ENCODE results near the gene NDUFV2. TPM values are rescaled to one million over a fixed set of nuclear protein-coding genes. Genes with fewer than 3 reads are reported as not detected.
"Not testable (repeated sequence)": the region's sequence is repeated elsewhere in the genome, so short reads cannot be mapped to it uniquely, and the experiment has no call there.

The NDUFV2 gene
- total RNA-seq, 1 donor from 2014 or later, result 97.7 TPM

DNA sequence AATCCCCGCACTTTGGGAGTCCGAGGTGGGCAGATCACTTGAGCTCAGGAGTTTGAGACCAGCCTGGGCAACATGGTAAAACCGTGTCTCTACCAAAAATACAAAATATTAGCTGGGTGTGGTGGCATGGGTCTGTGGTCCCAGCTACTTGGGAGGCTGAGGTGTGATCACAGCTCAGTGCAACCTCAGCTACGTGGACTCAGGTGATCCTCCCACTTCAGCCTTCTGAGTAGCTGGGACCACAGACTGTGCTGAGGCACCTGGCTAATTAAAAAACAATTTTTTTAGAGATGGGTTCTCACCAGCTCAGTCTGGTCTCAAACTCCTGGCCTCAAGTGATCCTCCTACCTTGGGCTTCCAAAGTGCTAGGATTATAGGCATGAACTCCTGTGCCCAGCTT is 57.5 kb downstream of the NDUFV2 start:
- TF ChIP-seq, protein P1, sequence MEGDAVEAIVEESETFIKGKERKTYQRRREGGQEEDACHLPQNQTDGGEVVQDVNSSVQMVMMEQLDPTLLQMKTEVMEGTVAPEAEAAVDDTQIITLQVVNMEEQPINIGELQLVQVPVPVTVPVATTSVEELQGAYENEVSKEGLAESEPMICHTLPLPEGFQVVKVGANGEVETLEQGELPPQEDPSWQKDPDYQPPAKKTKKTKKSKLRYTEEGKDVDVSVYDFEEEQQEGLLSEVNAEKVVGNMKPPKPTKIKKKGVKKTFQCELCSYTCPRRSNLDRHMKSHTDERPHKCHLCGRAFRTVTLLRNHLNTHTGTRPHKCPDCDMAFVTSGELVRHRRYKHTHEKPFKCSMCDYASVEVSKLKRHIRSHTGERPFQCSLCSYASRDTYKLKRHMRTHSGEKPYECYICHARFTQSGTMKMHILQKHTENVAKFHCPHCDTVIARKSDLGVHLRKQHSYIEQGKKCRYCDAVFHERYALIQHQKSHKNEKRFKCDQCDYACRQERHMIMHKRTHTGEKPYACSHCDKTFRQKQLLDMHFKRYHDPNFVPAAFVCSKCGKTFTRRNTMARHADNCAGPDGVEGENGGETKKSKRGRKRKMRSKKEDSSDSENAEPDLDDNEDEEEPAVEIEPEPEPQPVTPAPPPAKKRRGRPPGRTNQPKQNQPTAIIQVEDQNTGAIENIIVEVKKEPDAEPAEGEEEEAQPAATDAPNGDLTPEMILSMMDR (IDR thresholded peaks at IDR 0.05), result no peak
- Mint-ChIP-seq H3K36me3 (ENCODE audit: unreplicated experiment) (peaks cover 24% of the 10 kb centered on the region), H3K27me3 (ENCODE audit: unreplicated experiment) (no peaks in the 10 kb centered on the region), H3K9me3 (ENCODE audit: unreplicated experiment) (peaks cover 29% of the 10 kb centered on the region), H3K27ac (ENCODE audit: unreplicated experiment) (no peak overlapping the region), H3K4me3 (ENCODE audit: unreplicated experiment) (no peak overlapping the region), H3K4me1 (ENCODE audit: unreplicated experiment) (peaks cover 3% of the 10 kb centered on the region)
- no peak for DNase-seq (ENCODE audit: extremely low spot score, unreplicated experiment)

DNA sequence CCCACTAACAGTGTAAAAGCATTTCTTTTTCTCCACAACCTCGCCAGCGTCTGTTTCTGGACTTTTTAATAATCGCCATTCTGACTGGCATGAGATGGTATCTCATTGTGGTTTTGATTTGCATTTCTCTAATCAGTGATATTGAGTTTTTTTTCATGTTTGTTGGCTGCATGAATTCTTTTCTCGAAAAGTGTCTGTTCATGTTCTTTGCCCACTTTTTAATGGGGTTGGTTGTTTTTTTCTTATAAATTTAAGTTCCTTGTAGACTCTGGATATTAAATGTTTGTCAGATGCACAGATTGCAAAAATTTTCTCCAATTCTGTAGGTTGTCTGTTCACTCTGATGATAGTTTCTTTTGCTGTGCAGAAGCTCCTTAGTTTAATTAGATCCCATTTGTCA is 60.2 kb downstream of the NDUFV2 start:
- H3K9me3 Mint-ChIP-seq (ENCODE audit: unreplicated experiment), result peaks cover 31% of the 10 kb centered on the region
- H3K4me1 Mint-ChIP-seq (ENCODE audit: unreplicated experiment); DNase-seq (ENCODE audit: extremely low spot score, unreplicated experiment); H3K27me3 Mint-ChIP-seq (ENCODE audit: unreplicated experiment); H3K4me3 Mint-ChIP-seq (ENCODE audit: unreplicated experiment); H3K27ac Mint-ChIP-seq (ENCODE audit: unreplicated experiment): not testable (repeated sequence)
- H3K36me3 Mint-ChIP-seq (ENCODE audit: unreplicated experiment), result peaks cover 21% of the 10 kb centered on the region

DNA sequence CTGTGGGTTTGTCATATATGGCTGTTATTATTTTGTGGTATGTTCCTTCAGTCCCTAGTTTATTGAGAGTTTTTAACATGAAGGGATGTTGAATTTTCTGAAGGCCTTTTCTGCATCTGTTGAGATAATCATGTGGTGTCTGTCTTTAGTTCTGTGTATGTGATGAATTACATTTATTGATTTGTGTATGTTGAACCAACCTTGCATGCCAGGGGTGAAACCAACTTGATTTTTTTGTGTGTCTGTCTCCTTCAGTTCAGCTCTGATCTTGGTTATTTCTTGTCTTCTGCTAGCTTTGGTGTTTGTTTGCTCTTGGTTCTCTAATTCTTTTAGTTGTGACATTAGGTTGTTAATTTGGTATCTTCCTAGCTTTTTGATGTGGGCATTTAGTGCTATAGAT is 61.6 kb downstream of the NDUFV2 start:
- H3K36me3 Mint-ChIP-seq (ENCODE audit: unreplicated experiment), result peaks cover 23% of the 10 kb centered on the region
- DNase-seq (ENCODE audit: extremely low spot score, unreplicated experiment); H3K27me3 Mint-ChIP-seq (ENCODE audit: unreplicated experiment); H3K4me3 Mint-ChIP-seq (ENCODE audit: unreplicated experiment); H3K4me1 Mint-ChIP-seq (ENCODE audit: unreplicated experiment); H3K27ac Mint-ChIP-seq (ENCODE audit: unreplicated experiment): not testable (repeated sequence)
- peaks cover 34% of the 10 kb centered on the region for H3K9me3 Mint-ChIP-seq (ENCODE audit: unreplicated experiment)

DNA sequence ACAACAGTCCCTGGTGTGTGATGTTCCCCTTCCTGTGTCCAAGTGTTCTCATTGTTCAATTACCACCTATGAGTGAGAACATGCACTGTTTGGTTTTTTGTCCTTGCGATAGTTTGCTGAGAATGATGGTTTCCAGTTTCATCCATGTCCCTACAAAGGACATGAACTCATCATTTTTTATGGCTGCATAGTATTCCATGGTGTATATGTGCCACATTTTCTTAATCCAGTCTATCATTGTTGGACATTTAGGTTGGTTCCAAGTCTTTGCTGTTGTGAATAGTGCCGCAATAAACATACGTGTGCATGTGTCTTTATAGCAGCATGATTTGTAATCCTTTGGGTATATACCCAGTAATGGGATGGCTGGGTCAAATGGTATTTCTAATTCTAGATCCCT is 63.4 kb downstream of the NDUFV2 start:
- H3K27ac Mint-ChIP-seq (ENCODE audit: unreplicated experiment); H3K4me1 Mint-ChIP-seq (ENCODE audit: unreplicated experiment); H3K4me3 Mint-ChIP-seq (ENCODE audit: unreplicated experiment); DNase-seq (ENCODE audit: extremely low spot score, unreplicated experiment); H3K27me3 Mint-ChIP-seq (ENCODE audit: unreplicated experiment): not testable (repeated sequence)
- H3K9me3 Mint-ChIP-seq (ENCODE audit: unreplicated experiment), result peaks cover 38% of the 10 kb centered on the region
- H3K36me3 Mint-ChIP-seq (ENCODE audit: unreplicated experiment), result peaks cover 23% of the 10 kb centered on the region

DNA sequence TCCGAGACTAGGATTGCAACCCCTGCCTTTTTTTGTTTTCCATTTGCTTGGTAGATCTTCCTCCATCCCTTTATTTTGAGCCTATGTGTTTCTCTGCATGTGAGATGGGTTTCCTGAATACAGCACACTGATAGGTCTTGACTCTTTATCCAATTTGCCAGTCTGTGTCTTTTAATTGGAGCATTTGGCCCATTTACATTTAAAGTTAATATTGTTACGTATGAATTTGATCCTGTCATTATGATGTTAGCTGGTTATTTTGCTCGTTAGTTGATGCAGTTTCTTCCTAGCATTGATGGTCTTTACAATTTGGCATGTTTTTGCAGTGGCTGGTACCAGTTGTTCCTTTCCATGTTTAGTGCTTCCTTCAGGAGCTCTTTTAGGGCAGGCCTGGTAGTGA is 67.0 kb downstream of the NDUFV2 start:
- H3K27ac Mint-ChIP-seq (ENCODE audit: unreplicated experiment); H3K4me3 Mint-ChIP-seq (ENCODE audit: unreplicated experiment); H3K4me1 Mint-ChIP-seq (ENCODE audit: unreplicated experiment); H3K36me3 Mint-ChIP-seq (ENCODE audit: unreplicated experiment); DNase-seq (ENCODE audit: extremely low spot score, unreplicated experiment); H3K27me3 Mint-ChIP-seq (ENCODE audit: unreplicated experiment): not testable (repeated sequence)
- peaks cover 14% of the 10 kb centered on the region for H3K9me3 Mint-ChIP-seq (ENCODE audit: unreplicated experiment)

DNA sequence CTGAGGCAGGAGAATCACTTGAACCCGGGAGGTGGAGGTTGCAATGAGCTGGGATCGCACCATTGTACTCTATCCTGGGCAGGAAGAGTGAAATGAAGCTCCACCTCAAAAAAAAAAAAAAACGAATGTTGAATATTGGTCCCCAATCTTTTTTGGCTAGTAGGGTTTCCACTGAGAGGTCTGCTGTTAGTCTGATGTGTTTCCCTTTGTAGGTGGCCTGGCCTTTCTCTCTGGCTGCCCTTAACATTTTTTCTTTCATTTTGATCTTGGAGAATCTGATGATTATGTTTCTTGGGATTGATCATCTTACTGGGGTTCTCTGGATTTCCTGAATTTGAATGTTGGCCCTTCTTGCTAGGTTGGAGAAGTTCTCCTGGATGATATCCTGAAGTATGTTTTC is 69.4 kb downstream of the NDUFV2 start:
- not testable (repeated sequence) for DNase-seq (ENCODE audit: extremely low spot score, unreplicated experiment); H3K27ac Mint-ChIP-seq (ENCODE audit: unreplicated experiment); H3K4me1 Mint-ChIP-seq (ENCODE audit: unreplicated experiment); H3K9me3 Mint-ChIP-seq (ENCODE audit: unreplicated experiment); H3K36me3 Mint-ChIP-seq (ENCODE audit: unreplicated experiment); H3K27me3 Mint-ChIP-seq (ENCODE audit: unreplicated experiment); H3K4me3 Mint-ChIP-seq (ENCODE audit: unreplicated experiment)

DNA sequence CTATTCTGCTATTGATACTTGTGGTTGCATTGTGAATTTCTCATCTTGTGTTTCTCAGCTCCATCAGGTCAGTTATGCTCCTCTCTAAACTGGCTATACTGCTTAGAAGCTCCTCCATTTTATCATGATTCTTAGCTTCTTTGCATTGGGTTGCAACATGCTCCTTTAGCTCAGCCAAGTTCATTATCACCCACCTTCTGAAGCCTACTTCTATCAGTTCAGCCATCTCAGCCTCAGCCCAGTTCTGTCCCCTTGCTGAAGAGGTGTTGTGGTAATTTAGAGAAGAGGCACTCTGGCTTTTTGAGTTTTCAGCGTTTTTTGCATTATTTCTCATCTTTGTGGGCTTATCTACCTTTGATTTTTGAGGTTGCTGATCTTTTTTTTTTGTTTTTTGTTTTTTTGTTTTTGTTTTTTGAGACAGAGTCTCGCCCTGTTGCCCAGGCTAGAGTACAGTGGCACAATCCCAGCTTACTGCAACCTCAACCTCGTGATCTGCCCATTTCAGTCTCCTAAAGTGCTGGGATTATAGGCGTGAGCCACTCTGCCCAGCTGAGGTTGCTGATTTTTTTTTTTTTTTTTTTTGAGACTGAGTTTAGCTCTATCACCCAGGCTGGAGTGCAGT is 70.1 kb downstream of the NDUFV2 start:
- Mint-ChIP-seq H3K4me1 (ENCODE audit: unreplicated experiment) (peaks cover 2% of the 10 kb centered on the region), H3K27me3 (ENCODE audit: unreplicated experiment) (no peaks in the 10 kb centered on the region), H3K9me3 (ENCODE audit: unreplicated experiment) (peaks cover 7% of the 10 kb centered on the region), H3K36me3 (ENCODE audit: unreplicated experiment) (peaks cover 9% of the 10 kb centered on the region), H3K27ac (ENCODE audit: unreplicated experiment) (no peak overlapping the region), H3K4me3 (ENCODE audit: unreplicated experiment) (no peak overlapping the region)
- TF ChIP-seq, protein P1 (IDR thresholded peaks at IDR 0.05), result no peak
- DNase-seq (ENCODE audit: extremely low spot score, unreplicated experiment), result no peak

Measured in osteocyte (in vitro differentiated cells).